Activated CD8-positive, alpha-beta memory T cell treated with anti-CD3 and anti-CD28 coated beads, Interleukin-2, amount 50 U/mL, for 48 hours (primary cell): ENCODE results near the gene KIFAP3.
"Not testable (repeated sequence)": the region's sequence is repeated elsewhere in the genome, so short reads cannot be mapped to it uniquely, and the experiment has no call there.

Experiments
- DNase-seq: peaks from one replicate; pipeline ENCODE4 v3.0.0-alpha.2; 2020

The KIFAP3 gene

DNA sequence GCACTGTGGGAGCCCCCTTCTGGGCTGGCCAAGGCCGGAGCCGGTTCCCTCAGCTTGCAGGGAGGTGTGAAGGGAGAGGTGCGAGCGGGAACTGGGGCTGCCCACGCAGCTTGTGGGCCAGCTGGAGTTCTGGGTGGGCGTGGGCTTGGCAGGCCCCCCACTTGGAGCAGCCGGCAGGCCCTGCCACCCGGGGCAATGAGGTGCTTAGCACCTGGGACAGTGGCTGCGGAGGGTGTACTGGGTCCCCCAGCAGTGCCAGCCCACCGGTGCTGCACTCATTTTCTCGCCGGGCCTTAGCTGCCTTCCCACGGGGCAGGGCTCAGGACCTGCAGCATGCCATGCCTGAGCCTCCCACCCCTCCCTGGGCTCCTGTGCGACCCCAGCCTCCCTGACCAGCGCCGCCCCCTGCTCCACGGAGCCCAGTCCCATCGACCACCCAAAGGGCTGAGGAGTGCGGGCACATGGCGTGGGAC lies 192.4 kb downstream of the KIFAP3 start:
- no peak for DNase-seq

- no peak for DNase-seq
Observed at GRCh38 chr1:169879034-169879840, 195.3 kb downstream of the KIFAP3 start.

DNA sequence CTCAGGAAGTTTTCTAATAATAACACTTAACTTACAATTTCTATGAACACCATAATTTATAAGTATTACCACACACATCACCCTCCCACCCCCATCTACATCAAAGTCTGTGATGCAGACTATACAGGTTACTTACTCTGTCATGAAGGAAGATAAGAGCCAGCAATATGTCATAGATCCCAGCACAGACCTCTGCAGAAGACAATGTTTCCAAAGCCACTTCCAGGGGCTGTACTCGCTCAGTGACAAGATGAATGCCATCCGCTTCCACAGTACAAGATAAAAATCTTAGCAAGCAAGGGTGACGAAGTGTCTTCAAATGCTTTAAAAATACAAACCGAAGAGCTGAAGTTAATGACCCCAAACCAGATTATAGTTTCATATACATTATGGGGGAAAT lies 196.0 kb downstream of the KIFAP3 start:
- DNase-seq: no peak

DNA sequence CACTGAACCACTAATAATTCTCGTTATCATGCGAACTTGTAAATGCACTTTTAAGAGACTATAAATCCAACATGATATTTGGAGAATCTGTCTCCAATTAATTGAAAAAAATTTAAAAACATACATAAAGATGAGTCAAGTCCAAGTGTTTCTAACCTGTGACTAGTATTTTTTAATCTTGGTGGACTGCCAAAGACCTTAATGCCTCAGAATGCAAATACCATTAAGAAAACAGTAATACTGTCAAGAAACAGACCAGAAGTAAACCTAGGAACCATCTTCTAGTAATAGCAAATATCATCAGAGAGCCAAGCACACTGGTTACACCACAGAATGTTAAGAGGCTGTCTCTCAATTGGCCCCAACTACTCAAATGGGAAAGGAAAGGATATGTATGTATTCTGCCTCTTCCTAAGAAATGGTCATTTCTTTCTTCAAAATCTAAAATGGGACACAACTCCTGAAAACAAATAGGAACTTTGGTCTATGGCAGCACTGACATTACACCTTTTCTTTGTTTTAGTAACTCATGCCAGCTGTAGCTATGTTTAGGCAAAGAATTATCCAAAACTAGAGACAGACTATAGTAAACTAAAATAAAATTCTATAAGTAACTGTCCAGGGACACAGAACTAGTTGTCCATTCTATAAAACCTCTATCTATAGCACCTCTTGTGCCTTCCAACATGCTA lies 196.5 kb downstream of the KIFAP3 start:
- no peak for DNase-seq

- no peak for DNase-seq
Observed at GRCh38 chr1:169874229-169874628, 200.3 kb downstream of the KIFAP3 start.

DNA sequence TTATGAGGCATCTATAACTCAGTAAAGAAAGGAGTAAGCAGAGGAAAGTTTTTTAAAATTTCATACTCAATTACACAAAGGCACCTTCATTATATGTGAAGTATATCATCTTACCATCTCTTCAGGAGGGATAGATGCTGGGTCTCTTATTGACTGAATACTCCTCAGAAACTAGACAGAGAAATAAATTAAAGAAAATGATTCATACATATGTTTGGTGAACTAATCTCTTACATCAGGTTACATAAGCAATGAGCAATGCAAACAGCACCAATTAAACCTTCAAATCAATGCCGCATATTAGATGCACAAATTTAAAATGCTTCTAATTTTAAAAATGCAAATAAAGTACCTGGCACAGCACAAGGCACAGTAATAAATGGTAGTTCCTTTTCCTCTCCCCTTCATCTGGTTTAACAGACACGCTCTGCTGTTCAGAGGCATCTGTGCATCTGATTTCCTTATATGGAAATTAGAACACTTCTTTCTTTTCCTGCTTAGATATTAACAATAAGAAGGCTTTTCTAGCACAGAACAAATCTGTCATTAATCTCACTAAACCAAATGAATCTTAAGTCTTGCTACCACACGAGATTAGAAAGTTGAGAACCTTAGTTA lies 200.8 kb downstream of the KIFAP3 start:
- no peak for DNase-seq

GRCh38 chr1:169872906-169873305 lies 201.6 kb downstream of the KIFAP3 start:
- no peak for DNase-seq

GRCh38 chr1:169871988-169872387 lies 202.5 kb downstream of the KIFAP3 start:
- not testable (repeated sequence) for DNase-seq
